ENCODE measurements around the gene GINS2.

- TF ChIP-seq CTCF (IDR thresholded peaks at IDR 0.05) (no peak), POLR2A (IDR thresholded peaks at IDR 0.05) (no peak)
Observed at GRCh38 chr16:85645021-85645589, 43.6 kb downstream of the GINS2 start.
